Breast epithelium (tissue), 4 donors: ENCODE measurements around the gene AGAP3. TPM values are rescaled to one million over a fixed set of nuclear protein-coding genes. Genes with fewer than 3 reads are reported as not detected.

Source experiments
- DNase-seq, 2 donors: peaks; one replicate each; pipeline ENCODE4 v3.0.0-alpha.2; 2019; ENCODE audit warnings: low spot score in 2 of 2
- H3K27ac ChIP-seq, 2 donors: fragments of 200-600 bp; sonication (generic) in 1 of 2; one replicate each; pipeline ENCODE4 v1.5.1; 2016 to 2019; ENCODE audit warnings: mild to moderate bottlenecking in 1 of 2
- H3K27me3 ChIP-seq, 2 donors: fragments of 200-600 bp; sonication (generic) in 1 of 2; one replicate each; pipeline versions ENCODE4 v1.5.1 to v1.6.0; 2017 to 2019; ENCODE audit warnings: control low read depth in 1 of 2, mild to moderate bottlenecking in 1 of 2
- H3K36me3 ChIP-seq: fragments of 200-600 bp; one replicate; pipeline ENCODE4 v1.5.1; 2019
- H3K4me1 ChIP-seq, 2 donors: fragments of 200-600 bp; sonication (generic); one replicate each; pipeline ENCODE4 v1.5.1; 2016 to 2019; ENCODE audit warnings: control low read depth in 1 of 2
- H3K4me3 ChIP-seq, 3 donors: fragments of 200-600 bp; sonication (generic); 1 replicate in 2 of 3; 2 replicates in 1 of 3; pipeline ENCODE4 v1.5.1; 2016 to 2019; ENCODE audit warnings: mild to moderate bottlenecking in 3 of 3, moderate library complexity in 2 of 3
- H3K9me3 ChIP-seq, 2 donors: fragments of 200-600 bp; sonication (generic) in 1 of 2; one replicate each; pipeline ENCODE4 v1.5.1; 2016 to 2019; ENCODE audit warnings: control low read depth in 1 of 2
- CTCF ChIP-seq, 3 donors: fragments of 450-650 bp; IDR thresholded peaks; one replicate each; pipeline ENCODE4 v1.5.1; 2016 to 2017; ENCODE audit warnings: antibody characterized with exemption in 3 of 3, mild to moderate bottlenecking in 3 of 3, moderate library complexity in 3 of 3
- POLR2A ChIP-seq: fragments of 450-650 bp; IDR thresholded peaks from one replicate; pipeline ENCODE4 v1.6.1; 2016; ENCODE audit warnings: antibody characterized with exemption, mild to moderate bottlenecking, moderate library complexity
- POLR2AphosphoS5 ChIP-seq, 3 donors: sonication (generic); formaldehyde crosslinking; IDR thresholded peaks; one replicate each; pipeline ENCODE4 v1.6.1; 2017; ENCODE audit warnings: antibody characterized with exemption in 3 of 3
- intact Hi-C: fragments of 100-400 bp; cut with DNase I; formaldehyde crosslinking; loops from one replicate; pipeline ENCODE4 v1.15.1; 2023; ENCODE audit warnings: low total_unique reads
- total RNA-seq, 3 donors: library from RNA; depleted of rRNA; stranded (reverse); fragments of >200 nt; gene quantifications; one replicate each; pipeline ENCODE4 v1.1.0, GENCODE V29; 2016

The AGAP3 gene
- total RNA-seq, 3 donors from 2014 or later: 47.2 to 58.1 (median 55.1) TPM

GRCh38 chr7:151118108-151119054 is 32.1 kb downstream of the AGAP3 start:
- Histone ChIP-seq H3K27me3 (no peaks in the 10 kb centered on the region), H3K36me3 (peaks cover 10% of the 10 kb centered on the region), H3K27ac (no peak overlapping the region), H3K9me3 (no peaks in the 10 kb centered on the region), H3K4me3 (no peak overlapping the region), H3K4me1 (peaks cover 0 to 4% of the 10 kb centered on the region in 2 donors)
- intact Hi-C loops: loop anchor here (5.0 to 10.0 kb wide), 2 partner anchors 104 to 1856 kb away; partner anchors contain the start of gene ZNF783
- DNase-seq: no peak
- no peak for TF ChIP-seq POLR2AphosphoS5 (IDR thresholded peaks at IDR 0.05)
- TF ChIP-seq POLR2A: no peak
- no peak for TF ChIP-seq CTCF (IDR thresholded peaks at IDR 0.05)

GRCh38 chr7:151119055-151119415 is 32.8 kb downstream of the AGAP3 start:
- Histone ChIP-seq H3K4me1 (peaks cover 0 to 4% of the 10 kb centered on the region in 2 donors), H3K4me3 (no peak overlapping the region), H3K9me3 (no peaks in the 10 kb centered on the region), H3K36me3 (peaks cover 10% of the 10 kb centered on the region), H3K27me3 (no peaks in the 10 kb centered on the region), H3K27ac (no peak overlapping the region)
- TF ChIP-seq POLR2AphosphoS5 (IDR thresholded peaks at IDR 0.05): no peak
- TF ChIP-seq POLR2A: no peak
- TF ChIP-seq CTCF (IDR thresholded peaks at IDR 0.05): no peak
- DNase-seq: no peak
- intact Hi-C loops: loop anchor here (5.0 to 10.0 kb wide), 2 partner anchors 104 to 1857 kb away; partner anchors contain the start of gene ZNF783

- intact Hi-C loops: loop anchor here (5.0 to 10.0 kb wide), 2 partner anchors 105 to 1858 kb away; partner anchors contain the start of gene ZNF783
- Histone ChIP-seq H3K27me3 (no peaks in the 10 kb centered on the region), H3K4me3 (no peak overlapping the region), H3K9me3 (no peaks in the 10 kb centered on the region), H3K4me1 (no peaks in the 10 kb centered on the region), H3K36me3 (peaks cover 10% of the 10 kb centered on the region), H3K27ac (no peak overlapping the region)
- no peak for DNase-seq
- TF ChIP-seq POLR2A: no peak
- TF ChIP-seq POLR2AphosphoS5 (IDR thresholded peaks at IDR 0.05): no peak
- TF ChIP-seq CTCF (IDR thresholded peaks at IDR 0.05): no peak
Observed at GRCh38 chr7:151119902-151120301, 33.6 kb downstream of the AGAP3 start.

DNA sequence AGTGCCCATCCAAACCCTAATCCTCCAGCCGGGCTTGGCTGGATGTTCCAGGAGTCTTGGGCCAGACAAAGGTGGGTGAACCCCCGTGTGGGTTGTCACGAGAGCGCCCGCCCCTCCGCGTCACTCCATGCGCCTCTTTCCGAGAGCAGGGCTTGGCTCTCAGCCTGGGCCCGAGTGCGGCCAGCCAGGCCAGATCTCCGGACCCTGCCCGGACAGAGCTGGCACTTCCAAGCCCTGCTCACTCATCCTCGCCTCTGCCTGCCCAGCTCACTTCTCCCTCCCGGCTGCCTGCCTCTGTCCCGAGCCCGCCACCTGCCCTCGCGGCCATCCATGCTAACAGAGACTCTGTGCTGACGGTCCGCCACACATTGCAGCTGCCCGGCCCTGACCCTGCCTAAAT is 34.6 kb downstream of the AGAP3 start:
- TF ChIP-seq POLR2AphosphoS5 (IDR thresholded peaks at IDR 0.05): no peak
- no peak for TF ChIP-seq POLR2A
- no peak for TF ChIP-seq CTCF (IDR thresholded peaks at IDR 0.05)
- intact Hi-C loops: no loop called here

More for the DNA sequence above, 34.6 kb downstream of the AGAP3 start:
- no peak overlapping the region for H3K4me3 ChIP-seq
- H3K9me3 ChIP-seq: no peaks in the 10 kb centered on the region
- DNase-seq: no peak
- H3K4me1 ChIP-seq: peaks cover 0 to 5% of the 10 kb centered on the region in 2 donors
- no peaks in the 10 kb centered on the region for H3K27me3 ChIP-seq
- no peak overlapping the region for H3K27ac ChIP-seq
- H3K36me3 ChIP-seq: peaks cover 10% of the 10 kb centered on the region
